Measurements from ENCODE around the gene MTURN.

DNA sequence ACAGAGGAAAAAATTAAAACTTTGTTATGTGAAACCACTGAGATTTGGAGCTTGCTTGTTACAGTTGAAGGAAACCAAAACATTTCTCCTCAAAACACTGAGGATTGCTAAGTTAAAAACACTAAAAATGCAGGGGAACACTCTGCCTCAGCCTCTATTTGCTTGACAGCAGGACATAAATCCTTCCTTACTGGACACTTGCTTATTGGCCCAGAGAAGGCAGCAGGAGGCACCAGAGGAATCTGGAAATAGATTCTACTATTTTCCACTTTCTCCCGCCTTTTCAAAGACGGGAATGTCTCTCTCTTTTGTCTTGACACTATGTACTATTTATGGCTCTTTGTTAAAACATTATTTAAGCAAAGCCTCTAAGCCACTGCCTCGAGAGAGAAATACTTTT, 67.9 kb downstream of the MTURN start:
- TF ChIP-seq, protein P1, sequence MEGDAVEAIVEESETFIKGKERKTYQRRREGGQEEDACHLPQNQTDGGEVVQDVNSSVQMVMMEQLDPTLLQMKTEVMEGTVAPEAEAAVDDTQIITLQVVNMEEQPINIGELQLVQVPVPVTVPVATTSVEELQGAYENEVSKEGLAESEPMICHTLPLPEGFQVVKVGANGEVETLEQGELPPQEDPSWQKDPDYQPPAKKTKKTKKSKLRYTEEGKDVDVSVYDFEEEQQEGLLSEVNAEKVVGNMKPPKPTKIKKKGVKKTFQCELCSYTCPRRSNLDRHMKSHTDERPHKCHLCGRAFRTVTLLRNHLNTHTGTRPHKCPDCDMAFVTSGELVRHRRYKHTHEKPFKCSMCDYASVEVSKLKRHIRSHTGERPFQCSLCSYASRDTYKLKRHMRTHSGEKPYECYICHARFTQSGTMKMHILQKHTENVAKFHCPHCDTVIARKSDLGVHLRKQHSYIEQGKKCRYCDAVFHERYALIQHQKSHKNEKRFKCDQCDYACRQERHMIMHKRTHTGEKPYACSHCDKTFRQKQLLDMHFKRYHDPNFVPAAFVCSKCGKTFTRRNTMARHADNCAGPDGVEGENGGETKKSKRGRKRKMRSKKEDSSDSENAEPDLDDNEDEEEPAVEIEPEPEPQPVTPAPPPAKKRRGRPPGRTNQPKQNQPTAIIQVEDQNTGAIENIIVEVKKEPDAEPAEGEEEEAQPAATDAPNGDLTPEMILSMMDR (IDR thresholded peaks at IDR 0.05) = no peak
- no peak for TF ChIP-seq POLR2A (IDR thresholded peaks at IDR 0.05)

Data from Peyer's patch (tissue), 4 donors.